Activated T-cell treated with anti-CD3 and anti-CD28 coated beads, Interleukin-2, amount 50 U/mL, for 4 hours (primary cell): Measurements from ENCODE around the gene ZNRF1. TPM values are rescaled to one million over a fixed set of nuclear protein-coding genes. Genes with fewer than 3 reads are reported as not detected.

Experiments
- ATAC-seq, 2 donors: fragments of 200-7000 bp; cut with Tn5 transposase; one replicate each; pipeline ENCODE4 v1.10.0; 2021
- DNase-seq: peaks from one replicate; pipeline ENCODE4 v3.0.0-alpha.2; 2020
- H3K27me3 Mint-ChIP-seq: one replicate; pipeline ENCODE4 v1.8.0; 2021; ENCODE audit warnings: low read depth, mixed read lengths
- H3K36me3 Mint-ChIP-seq: one replicate; pipeline ENCODE4 v1.8.0; 2022; ENCODE audit warnings: mixed read lengths; ENCODE audit not compliant: insufficient read depth
- H3K4me1 Mint-ChIP-seq: one replicate; pipeline ENCODE4 v1.8.0; 2021; ENCODE audit warnings: low read depth, mixed read lengths
- H3K4me3 Mint-ChIP-seq: one replicate; pipeline ENCODE4 v1.8.0; 2021; ENCODE audit warnings: mild to moderate bottlenecking, moderate library complexity, mixed read lengths
- H3K9me3 Mint-ChIP-seq: one replicate; pipeline ENCODE4 v1.8.0; 2021; ENCODE audit warnings: mixed read lengths
- total RNA-seq, 3 donors: library from RNA; stranded (reverse); gene quantifications; one replicate each; pipeline ENCODE4 v1.2.1, GENCODE V29; 2021

Gene ZNRF1
- total RNA-seq, 3 donors from 2014 or later: 18.8 to 30.5 (median 25.0) TPM

- Mint-ChIP-seq H3K9me3 (no peaks in the 10 kb centered on the region), H3K4me3 (no peak overlapping the region), H3K4me1 (peaks cover 32% of the 10 kb centered on the region), H3K36me3 (no peaks in the 10 kb centered on the region), H3K27me3 (no peaks in the 10 kb centered on the region)
- DNase-seq: no peak
- ATAC-seq: no peak
These were observed 66.8 kb downstream of the ZNRF1 start for GRCh38 chr16:75065521-75066149.

GRCh38 chr16:75066861-75067447 lies 68.1 kb downstream of the ZNRF1 start:
- Mint-ChIP-seq H3K27me3 (no peaks in the 10 kb centered on the region), H3K4me1 (peaks cover 32% of the 10 kb centered on the region), H3K4me3 (no peak overlapping the region), H3K36me3 (no peaks in the 10 kb centered on the region), H3K9me3 (no peaks in the 10 kb centered on the region)
- no peak for ATAC-seq
- no peak for DNase-seq

DNA sequence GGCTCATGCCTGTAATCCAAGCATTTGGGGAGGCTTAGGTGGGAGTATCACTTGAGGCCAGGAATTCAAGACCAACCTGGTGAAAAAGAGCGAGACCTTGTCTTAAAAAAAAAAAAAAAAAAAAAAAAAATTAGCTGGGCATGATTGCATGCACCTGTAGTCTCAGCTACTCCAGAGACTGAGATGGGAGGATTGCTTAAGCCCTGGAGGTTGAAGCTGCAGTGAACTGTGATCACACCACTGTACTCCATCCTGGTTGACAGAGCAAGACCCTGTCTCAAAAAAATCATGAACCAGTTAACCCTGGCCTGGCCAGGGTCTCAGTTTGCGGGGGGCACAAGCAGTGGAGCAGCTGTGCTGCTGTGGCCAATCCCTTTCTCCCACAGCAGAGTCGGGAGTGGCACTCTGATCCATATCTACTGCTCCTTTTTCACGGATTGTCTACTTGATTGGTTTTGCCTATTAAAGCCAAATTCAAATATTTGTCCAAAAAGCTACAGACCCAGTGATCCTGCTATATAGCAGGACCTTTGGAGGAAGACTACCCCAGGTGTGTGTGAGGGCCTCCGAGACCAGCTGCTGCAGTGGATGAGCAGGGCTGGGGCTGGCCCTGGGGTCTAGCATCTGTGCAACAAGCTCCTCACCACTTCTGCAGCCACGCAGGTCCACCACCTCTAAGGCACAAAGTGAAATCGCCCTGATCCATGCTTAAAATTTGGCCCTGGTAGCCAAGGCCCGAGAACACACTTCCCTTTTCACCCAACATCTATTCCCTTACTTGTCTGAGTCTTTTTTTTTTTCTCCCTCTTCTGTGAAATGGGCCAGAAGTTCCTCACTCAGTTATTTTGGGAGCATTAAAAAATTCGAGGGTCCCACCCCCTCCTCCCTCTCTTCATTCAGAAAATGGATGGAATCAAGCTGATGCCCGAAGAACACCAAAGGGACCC lies 69.5 kb downstream of the ZNRF1 start:
- no peaks in the 10 kb centered on the region for H3K27me3 Mint-ChIP-seq
- no peak for ATAC-seq
- H3K4me3 Mint-ChIP-seq: no peak overlapping the region
- no peaks in the 10 kb centered on the region for H3K9me3 Mint-ChIP-seq
- no peak for DNase-seq
- H3K36me3 Mint-ChIP-seq: no peaks in the 10 kb centered on the region
- H3K4me1 Mint-ChIP-seq: peaks cover 30% of the 10 kb centered on the region

DNA sequence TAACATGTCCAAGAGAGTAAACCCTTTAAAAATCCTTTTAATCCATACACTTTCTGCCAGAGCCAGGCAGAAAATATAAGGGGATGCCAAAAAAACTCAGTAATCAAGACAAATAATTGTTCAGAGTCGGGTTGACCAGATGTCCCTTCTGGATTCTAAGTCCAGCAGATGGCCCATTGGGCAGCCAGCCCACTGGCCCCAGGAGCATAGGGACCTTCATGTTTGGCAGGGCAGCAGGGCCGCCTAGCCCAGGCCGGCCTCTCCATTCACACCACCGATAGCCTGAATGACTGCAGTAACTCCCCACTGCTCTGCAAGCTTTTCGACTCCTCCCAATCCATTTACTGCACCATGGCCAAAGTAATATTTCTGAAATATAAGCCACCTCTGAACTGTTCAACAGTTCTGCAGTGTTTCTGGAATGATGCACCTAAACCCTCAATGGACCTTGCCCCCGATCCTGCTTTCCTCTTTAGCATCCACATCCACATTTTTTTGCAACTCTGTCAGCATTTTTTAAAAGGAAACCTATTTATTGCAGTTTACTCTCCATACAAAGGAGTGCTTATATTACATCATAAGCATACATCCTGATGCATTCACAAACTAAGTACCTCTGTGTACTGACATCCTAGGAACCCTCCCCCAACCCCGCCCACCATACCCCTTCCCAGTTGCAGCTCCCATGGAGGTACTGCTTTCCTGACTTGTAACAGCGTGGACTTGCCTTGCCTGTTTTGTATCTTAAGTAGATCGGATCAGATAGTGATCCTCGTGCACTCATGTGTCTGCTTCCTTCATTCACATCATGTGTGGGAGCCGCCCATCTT lies 71.4 kb downstream of the ZNRF1 start:
- Mint-ChIP-seq H3K27me3 (no peaks in the 10 kb centered on the region), H3K4me1 (peaks cover 29% of the 10 kb centered on the region), H3K9me3 (no peaks in the 10 kb centered on the region), H3K36me3 (no peaks in the 10 kb centered on the region), H3K4me3 (no peak overlapping the region)
- DNase-seq (no peak), ATAC-seq (no peak)

- H3K9me3 Mint-ChIP-seq: no peaks in the 10 kb centered on the region
- H3K4me1 Mint-ChIP-seq: peaks cover 39% of the 10 kb centered on the region
- H3K36me3 Mint-ChIP-seq: no peaks in the 10 kb centered on the region
- H3K27me3 Mint-ChIP-seq: no peaks in the 10 kb centered on the region
- no peak overlapping the region for H3K4me3 Mint-ChIP-seq
- DNase-seq: no peak
- ATAC-seq: no peak
These were observed 72.8 kb downstream of the ZNRF1 start for GRCh38 chr16:75071621-75072020.

GRCh38 chr16:75072239-75072947 lies 73.6 kb downstream of the ZNRF1 start:
- DNase-seq (no peak), ATAC-seq (no peak)
- Mint-ChIP-seq H3K9me3 (no peaks in the 10 kb centered on the region), H3K36me3 (no peaks in the 10 kb centered on the region), H3K27me3 (no peaks in the 10 kb centered on the region), H3K4me3 (no peak overlapping the region), H3K4me1 (peaks cover 41% of the 10 kb centered on the region)

- Mint-ChIP-seq H3K4me1 (peaks cover 47% of the 10 kb centered on the region), H3K27me3 (no peaks in the 10 kb centered on the region), H3K9me3 (no peaks in the 10 kb centered on the region), H3K36me3 (peaks cover 2% of the 10 kb centered on the region), H3K4me3 (no peak overlapping the region)
- ATAC-seq: no peak
- DNase-seq: no peak
These were observed 74.9 kb downstream of the ZNRF1 start for GRCh38 chr16:75073545-75074303.

- no peaks in the 10 kb centered on the region for H3K27me3 Mint-ChIP-seq
- peaks cover 49% of the 10 kb centered on the region for H3K4me1 Mint-ChIP-seq
- no peaks in the 10 kb centered on the region for H3K9me3 Mint-ChIP-seq
- H3K36me3 Mint-ChIP-seq: peaks cover 2% of the 10 kb centered on the region
- ATAC-seq: no peak
- DNase-seq: no peak
- no peak overlapping the region for H3K4me3 Mint-ChIP-seq
These were observed 75.5 kb downstream of the ZNRF1 start for GRCh38 chr16:75074304-75074793.

GRCh38 chr16:75074920-75075687 lies 76.3 kb downstream of the ZNRF1 start:
- peak; percentile 97 for ATAC-seq
- peaks cover 2% of the 10 kb centered on the region for H3K36me3 Mint-ChIP-seq
- H3K27me3 Mint-ChIP-seq: no peaks in the 10 kb centered on the region
- peak overlapping the region; percentile 49 for H3K4me3 Mint-ChIP-seq
- no peaks in the 10 kb centered on the region for H3K9me3 Mint-ChIP-seq
- DNase-seq: peak; percentile 70
- peaks cover 49% of the 10 kb centered on the region for H3K4me1 Mint-ChIP-seq

DNA sequence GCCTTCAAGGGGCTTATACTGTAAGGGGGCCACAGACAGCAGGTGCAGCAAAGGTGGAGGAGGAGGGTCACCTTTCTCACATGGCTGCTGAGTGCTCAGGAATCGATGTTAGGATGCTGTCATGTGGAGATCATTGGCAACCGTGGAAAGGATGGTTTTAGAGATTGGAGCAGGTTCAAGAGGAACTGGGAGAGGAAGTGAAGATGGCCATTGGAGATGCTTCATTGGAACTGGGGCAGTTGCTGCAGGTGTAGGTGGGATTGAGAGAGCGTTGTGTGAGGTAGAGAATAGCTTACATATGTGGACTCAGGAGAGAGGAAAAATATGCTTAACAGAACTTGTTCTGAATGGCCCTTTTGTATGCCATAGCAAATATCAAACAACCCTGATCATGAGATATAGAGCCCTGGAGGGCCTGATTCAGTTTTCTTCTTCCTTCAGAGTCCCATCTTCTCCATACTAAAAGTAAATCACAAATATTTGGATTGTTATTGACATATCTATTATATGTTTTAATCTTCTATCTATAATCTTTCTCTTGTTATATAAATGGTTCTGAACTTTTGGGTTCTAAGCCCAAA lies 77.0 kb downstream of the ZNRF1 start:
- H3K36me3 Mint-ChIP-seq: peaks cover 2% of the 10 kb centered on the region
- H3K4me3 Mint-ChIP-seq: peak overlapping the region; percentile 49

GRCh38 chr16:75078886-75079285 lies 80.1 kb downstream of the ZNRF1 start:
- ATAC-seq: no peak
- DNase-seq: no peak
- Mint-ChIP-seq H3K36me3 (peaks cover 2% of the 10 kb centered on the region), H3K27me3 (no peaks in the 10 kb centered on the region), H3K9me3 (no peaks in the 10 kb centered on the region), H3K4me1 (peaks cover 41% of the 10 kb centered on the region), H3K4me3 (no peak overlapping the region)

More for the DNA sequence above, 77.0 kb downstream of the ZNRF1 start:
- H3K27me3 Mint-ChIP-seq: no peaks in the 10 kb centered on the region
- no peaks in the 10 kb centered on the region for H3K9me3 Mint-ChIP-seq
- ATAC-seq (no peak), DNase-seq (no peak)
- peaks cover 49% of the 10 kb centered on the region for H3K4me1 Mint-ChIP-seq

- peaks cover 36% of the 10 kb centered on the region for H3K4me1 Mint-ChIP-seq
- DNase-seq (no peak), ATAC-seq (no peak)
- no peaks in the 10 kb centered on the region for H3K9me3 Mint-ChIP-seq
- H3K36me3 Mint-ChIP-seq: peaks cover 2% of the 10 kb centered on the region
- no peaks in the 10 kb centered on the region for H3K27me3 Mint-ChIP-seq
- no peak overlapping the region for H3K4me3 Mint-ChIP-seq
These were observed 80.6 kb downstream of the ZNRF1 start for GRCh38 chr16:75079346-75079926.
